Glutamatergic neuron (in vitro differentiated cells): ENCODE data around the gene LINGO3. TPM values are rescaled to one million over a fixed set of nuclear protein-coding genes. Genes with fewer than 3 reads are reported as not detected.

Experiments
- DNase-seq: peaks from one replicate; pipeline ENCODE4 v3.0.0; 2022
- H3K27ac Mint-ChIP-seq: one replicate; pipeline ENCODE4 v1.8.0; 2020; ENCODE audit warnings: mild to moderate bottlenecking, mixed read lengths, inconsistent platforms; ENCODE audit not compliant: unreplicated experiment
- H3K27me3 Mint-ChIP-seq: one replicate; pipeline ENCODE4 v1.8.0; 2020; ENCODE audit warnings: mild to moderate bottlenecking, moderate library complexity, mixed read lengths, inconsistent platforms; ENCODE audit not compliant: unreplicated experiment
- H3K36me3 Mint-ChIP-seq: one replicate; pipeline ENCODE4 v1.8.0; 2020; ENCODE audit warnings: mild to moderate bottlenecking, mixed read lengths, inconsistent platforms; ENCODE audit not compliant: unreplicated experiment
- H3K4me1 Mint-ChIP-seq: one replicate; pipeline ENCODE4 v1.8.0; 2020; ENCODE audit warnings: mild to moderate bottlenecking, low read depth, mixed read lengths, inconsistent platforms; ENCODE audit not compliant: unreplicated experiment
- H3K4me3 Mint-ChIP-seq: one replicate; pipeline ENCODE4 v1.8.0; 2020; ENCODE audit warnings: mild to moderate bottlenecking, mixed read lengths, inconsistent platforms; ENCODE audit not compliant: unreplicated experiment
- H3K9me3 Mint-ChIP-seq: one replicate; pipeline ENCODE4 v1.8.0; 2020; ENCODE audit warnings: mild to moderate bottlenecking, moderate library complexity, mixed read lengths, inconsistent platforms; ENCODE audit not compliant: unreplicated experiment
- total RNA-seq: library from RNA; stranded (reverse); fragmentation: NEBNext Ultra II Directional; extraction: Animal tissue kit (Norgen Biotek cat#: 25700); gene quantifications from one replicate; pipeline ENCODE4 v1.2.1, GENCODE V29; 2021; ENCODE audit not compliant: unreplicated experiment
- TF ChIP-seq, protein P1 (sequence below): fragments of 200-600 bp; sonication (generic); IDR thresholded peaks from one replicate; pipeline ENCODE4 v1.5.0; 2021; ENCODE audit not compliant: partially characterized antibody, unreplicated experiment

LINGO3 gene
- total RNA-seq, 1 donor from 2014 or later: 0.25 TPM

DNA sequence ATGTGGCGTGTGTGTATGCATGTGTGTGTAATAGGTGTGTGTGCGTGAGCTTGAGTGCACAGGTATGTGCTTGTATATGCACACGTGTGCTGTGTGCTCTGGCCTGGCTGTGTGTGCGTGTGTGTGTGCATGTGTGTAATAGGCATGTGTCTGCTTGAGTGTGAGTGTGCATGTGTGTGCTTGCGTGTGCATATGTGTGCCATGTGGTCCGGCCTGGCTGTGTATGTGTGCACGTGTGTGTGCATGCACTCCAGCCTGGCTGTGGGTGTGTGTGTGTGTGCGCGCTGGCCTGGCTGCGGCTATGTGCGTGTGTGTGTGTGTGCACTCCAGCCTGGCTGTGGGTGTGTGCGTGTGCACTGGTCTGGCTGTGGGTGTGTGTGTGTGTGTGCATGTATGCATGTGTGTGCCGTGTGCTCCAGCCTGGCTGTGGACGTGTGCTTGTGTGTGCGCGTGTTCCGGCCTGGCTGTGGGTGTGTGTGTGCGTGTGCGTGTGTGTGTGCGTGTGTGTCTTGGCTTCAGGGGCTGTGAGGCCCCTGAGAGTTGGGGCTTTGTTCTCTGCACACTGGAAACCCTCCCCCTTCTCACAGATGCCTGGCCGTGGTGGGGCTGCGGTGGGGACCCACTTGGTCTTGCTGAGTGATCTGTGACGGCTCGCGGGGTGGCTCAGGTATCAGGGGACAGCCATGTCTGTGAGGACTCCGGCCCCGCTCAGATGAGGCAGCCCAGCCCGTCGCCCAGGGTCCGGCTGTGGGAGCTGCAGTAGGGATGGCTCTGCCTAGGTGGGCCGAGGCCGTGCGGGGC is 28.8 kb upstream of the LINGO3 start:
- Mint-ChIP-seq H3K36me3 (peaks cover 11% of the 10 kb centered on the region), H3K4me3 (peak overlapping the region; percentile 47), H3K27me3 (peaks cover 24% of the 10 kb centered on the region), H3K4me1 (peaks cover 22% of the 10 kb centered on the region), H3K27ac (peak overlapping the region; percentile 81), H3K9me3 (peaks cover 25% of the 10 kb centered on the region)
- TF ChIP-seq, protein P1, sequence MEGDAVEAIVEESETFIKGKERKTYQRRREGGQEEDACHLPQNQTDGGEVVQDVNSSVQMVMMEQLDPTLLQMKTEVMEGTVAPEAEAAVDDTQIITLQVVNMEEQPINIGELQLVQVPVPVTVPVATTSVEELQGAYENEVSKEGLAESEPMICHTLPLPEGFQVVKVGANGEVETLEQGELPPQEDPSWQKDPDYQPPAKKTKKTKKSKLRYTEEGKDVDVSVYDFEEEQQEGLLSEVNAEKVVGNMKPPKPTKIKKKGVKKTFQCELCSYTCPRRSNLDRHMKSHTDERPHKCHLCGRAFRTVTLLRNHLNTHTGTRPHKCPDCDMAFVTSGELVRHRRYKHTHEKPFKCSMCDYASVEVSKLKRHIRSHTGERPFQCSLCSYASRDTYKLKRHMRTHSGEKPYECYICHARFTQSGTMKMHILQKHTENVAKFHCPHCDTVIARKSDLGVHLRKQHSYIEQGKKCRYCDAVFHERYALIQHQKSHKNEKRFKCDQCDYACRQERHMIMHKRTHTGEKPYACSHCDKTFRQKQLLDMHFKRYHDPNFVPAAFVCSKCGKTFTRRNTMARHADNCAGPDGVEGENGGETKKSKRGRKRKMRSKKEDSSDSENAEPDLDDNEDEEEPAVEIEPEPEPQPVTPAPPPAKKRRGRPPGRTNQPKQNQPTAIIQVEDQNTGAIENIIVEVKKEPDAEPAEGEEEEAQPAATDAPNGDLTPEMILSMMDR: no peak
- DNase-seq: peak; percentile 51

DNA sequence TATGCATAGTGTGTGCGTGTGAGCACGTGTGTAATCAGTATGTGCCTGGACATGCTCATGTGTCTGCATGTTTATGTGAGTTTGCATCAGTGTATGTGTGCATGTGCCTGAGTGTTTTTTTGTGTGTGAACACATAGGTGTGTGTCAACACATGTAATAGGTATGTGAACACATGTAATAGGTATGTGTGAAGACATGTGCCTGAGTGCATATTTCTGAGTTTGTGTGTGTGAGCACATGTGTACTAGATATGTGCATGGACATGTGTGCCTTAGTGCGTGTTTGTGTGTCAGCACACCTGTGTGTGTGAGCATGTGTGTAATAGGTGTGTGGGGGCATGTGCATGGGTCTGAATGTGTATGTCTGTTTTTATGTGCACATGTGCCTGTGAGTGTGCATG is 27.9 kb upstream of the LINGO3 start:
- Mint-ChIP-seq H3K4me3 (peak overlapping the region; percentile 47), H3K4me1 (peaks cover 29% of the 10 kb centered on the region), H3K27ac (peak overlapping the region; percentile 81), H3K9me3 (peaks cover 30% of the 10 kb centered on the region), H3K27me3 (peaks cover 28% of the 10 kb centered on the region), H3K36me3 (peaks cover 11% of the 10 kb centered on the region)
- TF ChIP-seq, protein P1: no peak
- peak; percentile 0 for DNase-seq

DNA sequence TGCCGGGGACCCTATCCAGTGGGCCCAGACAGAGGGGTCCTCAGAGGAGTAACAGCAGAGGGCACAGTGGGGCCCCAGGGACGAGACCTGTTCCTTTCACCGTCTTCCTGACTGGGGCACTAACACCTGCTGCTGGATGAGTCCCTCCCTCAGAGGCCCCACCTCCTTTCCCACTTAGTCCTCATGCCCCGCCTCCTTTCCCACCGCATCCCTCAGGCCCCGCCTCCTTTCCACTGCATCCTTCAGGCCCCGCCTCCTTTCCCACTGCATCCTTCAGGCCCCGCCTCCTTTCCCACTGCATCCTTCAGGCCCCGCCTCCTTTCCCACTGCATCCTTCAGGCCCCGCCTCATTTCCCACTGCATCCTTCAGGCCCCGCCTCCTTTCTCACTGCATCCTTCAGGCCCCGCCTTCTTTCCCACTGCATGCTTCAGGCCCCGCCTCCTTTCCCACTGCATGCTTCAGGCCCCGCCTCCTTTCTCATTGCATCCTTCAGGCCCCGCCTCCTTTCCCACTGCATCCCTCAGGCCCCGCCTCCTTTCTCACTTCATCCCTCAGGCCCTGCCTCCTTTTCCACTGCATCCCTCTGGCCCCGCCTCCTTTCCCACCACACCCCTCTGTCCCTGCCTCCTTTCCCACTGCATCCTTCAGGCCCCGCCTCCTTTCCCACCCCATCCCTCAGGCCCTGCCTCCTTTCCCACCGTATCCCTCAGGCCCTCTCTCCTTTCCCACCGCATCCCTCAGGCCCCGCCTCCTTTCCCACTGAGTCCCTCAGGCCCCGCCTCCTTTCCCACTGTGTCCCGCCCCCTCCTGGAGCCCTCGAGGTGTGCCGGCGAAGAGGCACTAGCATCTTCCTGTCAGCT is 27.3 kb upstream of the LINGO3 start:
- peaks cover 30% of the 10 kb centered on the region for H3K4me1 Mint-ChIP-seq
- H3K27ac Mint-ChIP-seq: peak overlapping the region; percentile 81
- H3K36me3 Mint-ChIP-seq: peaks cover 11% of the 10 kb centered on the region
- H3K27me3 Mint-ChIP-seq: peaks cover 28% of the 10 kb centered on the region
- TF ChIP-seq, protein P1: no peak
- H3K4me3 Mint-ChIP-seq: no peak overlapping the region
- peaks cover 35% of the 10 kb centered on the region for H3K9me3 Mint-ChIP-seq
- peak; percentile 54 for DNase-seq

GRCh38 chr19:2334426-2334825 is 26.5 kb upstream of the LINGO3 start:
- Mint-ChIP-seq H3K36me3 (peaks cover 11% of the 10 kb centered on the region), H3K27ac (no peak overlapping the region), H3K4me3 (no peak overlapping the region), H3K9me3 (peaks cover 39% of the 10 kb centered on the region), H3K4me1 (peaks cover 36% of the 10 kb centered on the region), H3K27me3 (peaks cover 31% of the 10 kb centered on the region)
- DNase-seq: no peak
- TF ChIP-seq, protein P1: no peak

DNA sequence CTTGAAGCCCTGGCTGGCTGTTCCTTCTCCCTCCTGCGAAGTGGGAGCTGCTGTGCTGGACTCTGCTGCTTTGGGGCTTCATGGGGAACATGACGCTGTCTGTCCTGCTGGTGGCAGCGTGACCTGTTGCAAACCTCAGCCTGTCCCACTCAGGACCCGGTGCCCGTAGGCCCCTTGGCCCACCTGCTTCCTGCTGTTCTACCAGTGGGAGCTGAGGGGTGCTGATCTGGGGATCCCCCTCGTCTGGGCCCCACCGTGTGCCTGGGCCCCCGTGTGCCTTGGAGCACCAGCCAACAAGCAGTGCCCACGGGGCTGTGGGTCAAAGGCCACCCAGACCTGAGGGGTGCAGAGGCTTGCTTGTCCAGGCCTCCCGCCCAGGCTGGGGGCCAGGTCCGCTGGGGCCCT is 25.9 kb upstream of the LINGO3 start:
- Mint-ChIP-seq H3K27ac (peak overlapping the region; percentile 89), H3K27me3 (peaks cover 34% of the 10 kb centered on the region), H3K36me3 (peaks cover 11% of the 10 kb centered on the region), H3K4me1 (peaks cover 39% of the 10 kb centered on the region), H3K9me3 (peaks cover 42% of the 10 kb centered on the region), H3K4me3 (peak overlapping the region; percentile 49)
- TF ChIP-seq, protein P1: no peak
- peak; percentile 33 for DNase-seq
